Activated T-cell treated with anti-CD3 and anti-CD28 coated beads, Interleukin-2, amount 50 U/mL, for 4 hours (primary cell): ENCODE measurements around the gene PGM2L1. TPM values are rescaled to one million over a fixed set of nuclear protein-coding genes. Genes with fewer than 3 reads are reported as not detected.
"Not testable (repeated sequence)": the region's sequence is repeated elsewhere in the genome, so short reads cannot be mapped to it uniquely, and the experiment has no call there.

ENCODE experiments used
- ATAC-seq, 2 donors: fragments of 200-7000 bp; cut with Tn5 transposase; one replicate each; pipeline ENCODE4 v1.10.0; 2021
- DNase-seq: peaks from one replicate; pipeline ENCODE4 v3.0.0-alpha.2; 2020
- H3K27me3 Mint-ChIP-seq: one replicate; pipeline ENCODE4 v1.8.0; 2021; ENCODE audit warnings: low read depth, mixed read lengths
- H3K36me3 Mint-ChIP-seq: one replicate; pipeline ENCODE4 v1.8.0; 2022; ENCODE audit warnings: mixed read lengths; ENCODE audit not compliant: insufficient read depth
- H3K4me1 Mint-ChIP-seq: one replicate; pipeline ENCODE4 v1.8.0; 2021; ENCODE audit warnings: low read depth, mixed read lengths
- H3K4me3 Mint-ChIP-seq: one replicate; pipeline ENCODE4 v1.8.0; 2021; ENCODE audit warnings: mild to moderate bottlenecking, moderate library complexity, mixed read lengths
- H3K9me3 Mint-ChIP-seq: one replicate; pipeline ENCODE4 v1.8.0; 2021; ENCODE audit warnings: mixed read lengths
- total RNA-seq, 3 donors: library from RNA; stranded (reverse); gene quantifications; one replicate each; pipeline ENCODE4 v1.2.1, GENCODE V29; 2021

PGM2L1 gene
- total RNA-seq, 3 donors from 2014 or later: 8.3 to 9.4 (median 8.7) TPM

DNA sequence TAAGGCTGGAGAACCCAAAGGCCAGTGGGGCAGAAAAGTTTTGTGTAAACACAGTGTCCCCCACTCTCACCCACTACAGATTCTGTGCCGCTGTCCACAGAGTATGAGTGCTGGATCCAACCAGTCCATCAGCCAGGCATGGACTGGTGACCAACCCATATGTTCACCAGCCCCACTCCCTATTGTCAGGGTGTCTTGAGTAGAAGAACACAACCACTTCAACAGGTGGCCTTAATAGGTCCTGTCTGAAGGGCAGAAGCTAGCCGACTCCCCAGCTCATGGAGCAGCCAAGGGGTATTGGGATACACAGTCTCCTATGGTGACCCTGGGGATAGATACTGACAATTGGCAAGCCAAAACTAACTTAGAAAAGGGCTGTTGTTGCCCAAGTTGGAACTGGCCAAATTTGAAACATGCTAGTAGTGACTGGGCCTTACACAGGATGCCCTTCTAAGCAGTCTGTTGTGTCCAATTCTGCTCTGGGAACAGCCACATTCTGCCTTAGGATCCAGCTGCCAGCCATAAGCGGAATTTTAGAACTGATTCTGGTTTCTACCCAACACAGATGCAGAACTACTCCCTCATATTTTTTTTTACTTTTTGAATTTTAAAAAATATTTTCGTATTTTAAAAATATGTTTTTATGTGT lies 19.8 kb upstream of the PGM2L1 start:
- Mint-ChIP-seq H3K9me3 (no peaks in the 10 kb centered on the region), H3K36me3 (no peaks in the 10 kb centered on the region), H3K4me3 (no peak overlapping the region), H3K4me1 (peaks cover 26% of the 10 kb centered on the region), H3K27me3 (peaks cover 2% of the 10 kb centered on the region)
- DNase-seq (no peak), ATAC-seq (peak in 1 of 2 donors; percentile 21)

GRCh38 chr11:74417379-74417804 lies 19.2 kb upstream of the PGM2L1 start:
- Mint-ChIP-seq H3K27me3 (peaks cover 4% of the 10 kb centered on the region), H3K4me1 (peaks cover 26% of the 10 kb centered on the region), H3K4me3 (no peak overlapping the region), H3K9me3 (no peaks in the 10 kb centered on the region), H3K36me3 (no peaks in the 10 kb centered on the region)
- peak; percentile 40 to 46 for ATAC-seq
- DNase-seq: no peak

DNA sequence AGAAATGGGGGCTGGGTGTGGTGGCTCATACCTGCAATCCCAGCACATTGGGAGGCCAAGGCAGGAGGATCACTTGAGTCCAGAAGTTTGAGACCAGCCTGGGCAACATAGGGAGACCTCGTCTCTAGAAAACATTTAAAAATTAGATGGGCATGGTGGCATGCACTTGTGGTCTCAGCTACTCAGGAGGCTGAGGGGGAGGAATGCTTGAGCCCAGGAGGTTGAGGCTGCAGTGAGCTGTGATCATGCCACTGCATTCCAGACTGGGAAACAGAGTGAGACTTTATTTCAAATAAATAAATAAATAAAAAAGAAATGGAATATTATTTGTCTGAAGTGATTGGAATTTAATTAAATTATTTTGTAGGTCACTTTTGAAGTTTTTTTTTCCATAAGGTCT lies 18.7 kb upstream of the PGM2L1 start:
- peaks cover 26% of the 10 kb centered on the region for H3K4me1 Mint-ChIP-seq
- not testable (repeated sequence) for H3K9me3 Mint-ChIP-seq, H3K36me3 Mint-ChIP-seq, H3K27me3 Mint-ChIP-seq, ATAC-seq, DNase-seq, H3K4me3 Mint-ChIP-seq

DNA sequence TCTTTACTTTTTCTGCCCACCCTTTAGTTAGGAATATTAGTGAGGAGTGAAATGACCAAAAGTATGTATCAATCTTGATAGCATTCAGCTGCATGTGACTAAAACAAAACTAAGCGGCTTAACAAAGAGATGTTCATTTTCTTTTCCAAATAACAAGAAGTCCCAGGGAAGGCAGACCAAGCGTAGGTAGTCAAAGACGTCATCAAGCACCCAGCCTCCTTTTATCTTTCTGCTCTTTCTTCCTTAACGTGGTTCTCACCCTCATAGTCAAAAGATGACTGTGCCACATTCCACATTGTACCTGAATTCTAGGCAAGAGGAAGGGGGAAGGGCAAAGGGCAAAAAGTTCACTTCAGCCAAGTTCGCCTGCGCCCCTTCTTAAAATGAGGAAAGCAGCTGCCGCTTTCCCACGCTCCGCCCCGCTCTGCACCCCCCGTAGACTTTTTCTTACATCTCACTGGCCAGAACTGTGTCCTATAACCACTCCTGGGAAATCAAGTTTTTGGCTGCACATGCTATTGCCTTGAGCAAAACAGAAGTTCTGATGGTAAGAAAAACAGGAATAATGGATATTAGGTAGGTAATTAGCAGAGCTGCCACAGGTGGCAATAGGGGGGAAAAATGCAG lies 14.6 kb upstream of the PGM2L1 start:
- DNase-seq (no peak), ATAC-seq (peak in 1 of 2 donors; percentile 52)
- peaks cover 15% of the 10 kb centered on the region for H3K4me1 Mint-ChIP-seq
- H3K4me3 Mint-ChIP-seq: no peak overlapping the region
- peaks cover 8% of the 10 kb centered on the region for H3K27me3 Mint-ChIP-seq
- H3K36me3 Mint-ChIP-seq: no peaks in the 10 kb centered on the region
- no peaks in the 10 kb centered on the region for H3K9me3 Mint-ChIP-seq

DNA sequence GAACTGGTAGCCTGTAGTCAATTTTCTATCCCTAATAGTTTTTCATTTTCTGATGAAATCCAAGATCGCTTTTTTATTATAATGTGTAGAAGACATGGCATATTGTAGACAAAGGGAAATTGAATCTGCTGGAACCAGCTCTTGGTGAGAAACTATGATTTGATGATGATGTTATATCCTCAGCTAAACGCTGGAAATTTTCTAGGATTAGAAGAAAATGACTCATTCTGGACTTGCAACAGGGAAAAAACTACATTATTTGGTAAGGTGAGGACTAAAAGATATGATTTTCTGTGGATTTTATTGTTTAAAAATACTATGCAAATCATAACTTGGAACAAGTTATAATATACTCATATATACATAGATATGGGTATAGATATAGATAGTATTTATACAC lies 14.1 kb upstream of the PGM2L1 start:
- H3K36me3 Mint-ChIP-seq: no peaks in the 10 kb centered on the region
- H3K27me3 Mint-ChIP-seq: peaks cover 8% of the 10 kb centered on the region
- H3K9me3 Mint-ChIP-seq: no peaks in the 10 kb centered on the region
- H3K4me3 Mint-ChIP-seq: no peak overlapping the region
- DNase-seq (no peak), ATAC-seq (no peak)
- H3K4me1 Mint-ChIP-seq: peaks cover 10% of the 10 kb centered on the region

DNA sequence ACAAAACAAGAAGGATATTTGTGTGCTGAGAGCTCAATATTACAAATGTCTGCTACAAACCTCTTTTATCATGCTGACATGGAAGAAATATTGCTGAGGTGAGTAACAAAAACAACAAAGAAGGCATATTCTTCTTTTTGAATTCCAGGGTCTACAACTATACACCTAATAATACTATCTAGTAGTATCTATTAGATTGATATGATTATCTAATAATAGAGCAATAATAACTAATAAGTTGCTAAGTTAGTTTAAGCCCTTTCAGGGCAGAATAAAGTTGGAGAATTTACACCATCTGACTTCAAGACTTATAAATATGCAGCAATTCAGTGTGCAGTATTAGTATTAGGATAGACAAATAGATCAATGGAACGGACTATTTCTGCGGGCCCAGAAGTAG lies 11.4 kb upstream of the PGM2L1 start:
- H3K9me3 Mint-ChIP-seq: no peaks in the 10 kb centered on the region
- no peak for ATAC-seq
- no peaks in the 10 kb centered on the region for H3K4me1 Mint-ChIP-seq
- no peaks in the 10 kb centered on the region for H3K36me3 Mint-ChIP-seq
- H3K4me3 Mint-ChIP-seq: no peak overlapping the region
- no peak for DNase-seq
- peaks cover 8% of the 10 kb centered on the region for H3K27me3 Mint-ChIP-seq

GRCh38 chr11:74403607-74404321 lies 5.5 kb upstream of the PGM2L1 start:
- Mint-ChIP-seq H3K4me1 (peaks cover 10% of the 10 kb centered on the region), H3K4me3 (no peak overlapping the region), H3K27me3 (no peaks in the 10 kb centered on the region), H3K36me3 (no peaks in the 10 kb centered on the region), H3K9me3 (no peaks in the 10 kb centered on the region)
- DNase-seq (no peak), ATAC-seq (no peak)

DNA sequence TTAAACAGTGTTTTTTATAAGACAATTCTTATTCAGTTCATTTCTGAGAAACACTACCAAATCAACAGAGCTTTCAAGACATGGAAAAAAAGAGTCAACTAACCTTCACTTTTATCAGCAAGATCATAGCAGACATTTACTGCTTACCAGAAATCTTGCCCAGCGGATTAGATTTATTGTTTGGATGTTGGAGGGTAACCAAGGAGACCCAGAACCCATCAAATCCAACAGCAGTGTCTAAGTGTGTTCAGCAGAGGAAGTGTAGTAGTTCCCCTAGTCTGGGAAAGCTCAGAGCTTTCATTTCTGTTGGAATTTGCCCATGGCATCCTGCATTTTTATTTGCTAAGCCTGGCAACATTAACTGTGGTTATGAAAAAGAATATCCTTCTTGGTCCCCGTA lies 2.4 kb upstream of the PGM2L1 start:
- ATAC-seq (no peak), DNase-seq (no peak)
- Mint-ChIP-seq H3K9me3 (no peaks in the 10 kb centered on the region), H3K36me3 (no peaks in the 10 kb centered on the region), H3K4me1 (peaks cover 19% of the 10 kb centered on the region), H3K4me3 (no peak overlapping the region), H3K27me3 (no peaks in the 10 kb centered on the region)

DNA sequence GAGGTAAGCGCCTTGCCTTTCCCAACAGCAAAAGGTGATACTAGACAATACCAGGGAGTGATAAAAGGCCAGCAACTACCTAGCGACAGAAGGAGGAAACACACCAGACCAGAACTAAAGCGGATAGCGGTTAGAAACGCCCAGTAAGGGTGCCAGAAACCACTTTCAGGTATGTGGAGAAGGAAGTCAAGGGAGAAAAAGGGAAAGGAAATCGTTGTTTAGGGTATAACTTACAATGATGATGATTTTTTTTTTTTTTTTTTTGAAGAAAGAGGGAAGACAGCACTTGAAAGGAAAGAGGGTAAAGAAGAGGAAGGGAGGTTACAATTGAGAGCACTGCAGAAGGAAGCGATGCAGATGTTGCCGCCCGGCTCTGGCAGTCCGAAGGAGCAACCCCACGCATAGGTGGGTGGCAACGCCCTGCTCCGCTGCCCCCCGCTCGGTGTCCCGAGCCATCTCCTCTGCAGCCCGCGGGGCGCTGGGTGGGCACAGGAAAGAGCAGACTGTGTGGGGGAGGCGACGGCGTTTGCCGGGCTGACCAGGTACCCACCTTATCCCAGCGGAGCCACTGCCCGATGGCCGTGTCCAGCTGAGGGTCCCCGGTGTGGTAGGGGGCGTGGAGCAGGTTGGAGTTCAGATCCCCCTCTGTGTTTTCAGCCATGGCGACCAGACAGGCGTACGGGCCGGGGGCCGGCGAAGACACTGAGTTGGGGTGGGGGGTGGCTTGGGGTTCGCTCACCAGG lies 561 bp downstream of the PGM2L1 start:
- DNase-seq (peak; percentile 16), ATAC-seq (peak; percentile 11 to 16)
- H3K27me3 Mint-ChIP-seq: no peaks in the 10 kb centered on the region
- H3K36me3 Mint-ChIP-seq: no peaks in the 10 kb centered on the region
- peaks cover 37% of the 10 kb centered on the region for H3K4me1 Mint-ChIP-seq
- H3K4me3 Mint-ChIP-seq: peak overlapping the region; percentile 98
- no peaks in the 10 kb centered on the region for H3K9me3 Mint-ChIP-seq

DNA sequence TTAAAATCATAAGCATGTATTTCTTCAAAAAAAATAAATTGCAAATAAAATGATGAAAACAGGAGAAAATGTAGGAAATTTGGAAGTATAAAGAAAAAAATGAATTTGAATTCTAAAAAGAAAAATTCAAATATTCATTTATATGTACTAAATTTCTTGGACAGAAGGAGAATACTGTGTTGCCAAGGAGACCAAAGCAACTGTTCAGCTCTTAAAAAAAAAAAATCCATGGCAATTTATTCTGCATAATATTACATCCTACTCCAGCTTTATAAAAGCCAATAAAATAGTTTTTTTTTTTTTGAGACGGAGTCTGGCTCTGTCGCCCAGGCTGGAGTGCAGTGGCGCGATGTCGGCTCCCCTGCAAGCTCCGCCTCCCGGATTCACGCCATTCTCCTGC lies 6.0 kb downstream of the PGM2L1 start:
- DNase-seq (no peak), ATAC-seq (no peak)
- Mint-ChIP-seq H3K4me3 (no peak overlapping the region), H3K27me3 (no peaks in the 10 kb centered on the region), H3K36me3 (no peaks in the 10 kb centered on the region), H3K4me1 (peaks cover 49% of the 10 kb centered on the region), H3K9me3 (no peaks in the 10 kb centered on the region)

- DNase-seq (no peak), ATAC-seq (no peak)
- Mint-ChIP-seq H3K4me1 (peaks cover 43% of the 10 kb centered on the region), H3K36me3 (no peaks in the 10 kb centered on the region), H3K9me3 (no peaks in the 10 kb centered on the region), H3K4me3 (no peak overlapping the region), H3K27me3 (no peaks in the 10 kb centered on the region)
Observed at GRCh38 chr11:74391193-74391592, 7.0 kb downstream of the PGM2L1 start.

DNA sequence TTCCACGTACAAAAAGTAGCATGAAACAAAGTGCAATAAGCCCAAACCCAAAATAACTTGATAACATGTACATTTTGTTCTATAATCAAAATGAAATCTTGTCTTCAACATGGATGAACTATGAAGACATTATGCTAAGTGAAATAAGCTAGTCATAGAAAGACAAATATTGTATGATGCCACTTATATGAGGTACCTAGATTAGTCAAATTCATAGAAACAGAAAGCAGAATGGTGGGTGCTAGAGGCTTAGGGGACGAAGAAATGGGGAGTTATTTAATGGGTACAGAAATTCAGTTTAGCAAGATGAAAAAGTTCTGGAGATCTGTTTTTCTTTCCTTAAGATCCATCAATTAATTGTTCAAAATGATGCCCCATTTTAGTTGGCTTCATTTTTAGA lies 7.5 kb downstream of the PGM2L1 start:
- H3K36me3 Mint-ChIP-seq: no peaks in the 10 kb centered on the region
- DNase-seq: no peak
- ATAC-seq: peak; percentile 84 to 86
- H3K27me3 Mint-ChIP-seq: no peaks in the 10 kb centered on the region
- peaks cover 43% of the 10 kb centered on the region for H3K4me1 Mint-ChIP-seq
- no peak overlapping the region for H3K4me3 Mint-ChIP-seq
- H3K9me3 Mint-ChIP-seq: no peaks in the 10 kb centered on the region

- DNase-seq (peak; percentile 61), ATAC-seq (peak; percentile 84 to 86)
- H3K36me3 Mint-ChIP-seq: no peaks in the 10 kb centered on the region
- peaks cover 33% of the 10 kb centered on the region for H3K4me1 Mint-ChIP-seq
- H3K4me3 Mint-ChIP-seq: peak overlapping the region; percentile 5
- H3K9me3 Mint-ChIP-seq: no peaks in the 10 kb centered on the region
- H3K27me3 Mint-ChIP-seq: no peaks in the 10 kb centered on the region
Observed at GRCh38 chr11:74388678-74389327, 9.4 kb downstream of the PGM2L1 start.

DNA sequence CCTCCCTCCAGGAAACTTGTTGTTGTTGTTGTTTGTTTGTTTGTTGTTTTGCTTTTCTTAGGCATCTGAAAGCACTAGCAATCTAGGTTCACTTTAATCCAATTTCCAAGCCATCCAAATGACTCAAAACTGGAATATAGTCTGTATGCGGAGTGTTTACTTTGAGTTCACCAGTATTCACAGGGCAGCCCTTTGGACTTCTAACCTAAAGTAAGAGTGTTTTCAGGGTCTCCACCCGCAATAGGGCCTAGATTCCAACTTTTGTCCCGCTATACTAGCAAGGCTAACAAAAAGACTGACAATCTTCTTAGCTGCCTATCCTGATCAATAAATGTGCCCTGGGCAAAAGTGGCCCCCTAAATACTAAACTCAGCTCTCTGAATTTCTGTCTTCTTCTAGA lies 13.6 kb downstream of the PGM2L1 start:
- no peaks in the 10 kb centered on the region for H3K9me3 Mint-ChIP-seq
- no peaks in the 10 kb centered on the region for H3K36me3 Mint-ChIP-seq
- no peaks in the 10 kb centered on the region for H3K27me3 Mint-ChIP-seq
- peaks cover 11% of the 10 kb centered on the region for H3K4me1 Mint-ChIP-seq
- DNase-seq: no peak
- ATAC-seq: no peak
- H3K4me3 Mint-ChIP-seq: no peak overlapping the region
